Fibroblast of mammary gland (primary cell): Measurements from ENCODE around the gene C19orf67.

Source experiments
- DNase-seq: peaks from one replicate; pipeline ENCODE4 v3.0.0-alpha.2; 2010; ENCODE audit warnings: low read depth
- H3K4me3 ChIP-seq: 2 replicates; pipeline ENCODE4 v1.5.1; 2011; ENCODE audit warnings: low read depth, mild to moderate bottlenecking, low read length, moderate library complexity; ENCODE audit not compliant: control insufficient read depth
- CTCF ChIP-seq: conservative IDR thresholded peaks from 2 replicates; pipeline ENCODE4 v1.5.1; 2011; ENCODE audit warnings: low read depth, low read length, inconsistent platforms; ENCODE audit not compliant: control insufficient read depth, insufficient read depth

The C19orf67 gene

GRCh38 chr19:14119644-14120496 lies 34.3 kb upstream of the C19orf67 start:
- H3K4me3 ChIP-seq, result no peak overlapping the region
- TF ChIP-seq CTCF, result no peak
- DNase-seq, result no peak

GRCh38 chr19:14119146-14119545 lies 33.6 kb upstream of the C19orf67 start:
- no peak overlapping the region for H3K4me3 ChIP-seq
- TF ChIP-seq CTCF, result no peak
- DNase-seq, result no peak

DNA sequence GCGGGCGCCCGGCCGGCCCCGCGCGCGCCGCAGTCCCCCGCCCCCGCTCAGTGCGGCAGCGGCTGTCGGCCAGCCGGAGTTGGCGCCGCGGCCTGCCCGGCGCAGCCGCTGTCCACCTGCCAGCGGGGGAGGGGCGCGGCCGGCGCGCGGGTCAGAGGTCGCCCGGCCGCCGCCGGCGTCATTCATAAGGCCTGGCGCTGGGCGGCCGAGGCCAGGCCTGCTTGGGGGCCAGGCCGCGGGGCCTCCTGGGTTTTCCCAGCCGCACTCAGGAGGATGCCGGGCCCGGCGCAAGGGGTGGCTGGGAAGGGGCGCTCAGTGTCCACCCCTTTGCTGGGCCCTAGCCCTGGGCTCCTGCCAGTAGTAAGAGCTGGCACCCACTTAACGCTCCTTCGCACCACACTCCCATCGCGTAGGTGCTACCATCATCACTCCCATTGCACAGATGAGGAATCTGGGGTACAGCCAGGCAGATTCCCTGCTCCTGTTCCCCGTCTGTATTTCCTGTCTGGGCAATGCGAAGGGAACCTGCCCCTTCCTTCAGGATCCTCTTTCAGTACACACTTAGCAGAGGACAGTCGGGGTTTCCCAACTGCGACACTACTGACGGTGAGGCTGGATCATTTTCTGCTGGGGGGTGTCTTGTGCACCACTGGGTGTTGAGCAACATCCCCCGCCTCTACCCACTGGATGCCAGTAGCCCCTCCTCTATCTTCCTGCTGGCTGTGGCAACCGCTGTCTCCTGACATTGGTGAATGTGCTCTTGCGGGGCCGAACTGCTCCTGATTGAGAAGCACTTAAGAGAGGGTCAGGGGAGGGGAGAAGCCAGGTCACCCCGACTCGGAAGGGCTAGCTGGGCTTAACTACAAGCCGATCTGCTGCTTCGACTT lies 32.8 kb upstream of the C19orf67 start:
- TF ChIP-seq CTCF, result no peak
- H3K4me3 ChIP-seq, result peak overlapping the region; percentile 46
- DNase-seq, result peak; percentile 78

- DNase-seq, result peak; percentile 98
- no peak for TF ChIP-seq CTCF
- peak within 1 kb of the TSS; percentile 74 for H3K4me3 ChIP-seq
Observed at GRCh38 chr19:14117668-14118164, 32.1 kb upstream of the C19orf67 start, which contains the start of gene PRKACA. TSS of gene PRKACA (minus strand) at chr19:14117762. CDS start at chr19:14117547, 215 bp downstream.

DNA sequence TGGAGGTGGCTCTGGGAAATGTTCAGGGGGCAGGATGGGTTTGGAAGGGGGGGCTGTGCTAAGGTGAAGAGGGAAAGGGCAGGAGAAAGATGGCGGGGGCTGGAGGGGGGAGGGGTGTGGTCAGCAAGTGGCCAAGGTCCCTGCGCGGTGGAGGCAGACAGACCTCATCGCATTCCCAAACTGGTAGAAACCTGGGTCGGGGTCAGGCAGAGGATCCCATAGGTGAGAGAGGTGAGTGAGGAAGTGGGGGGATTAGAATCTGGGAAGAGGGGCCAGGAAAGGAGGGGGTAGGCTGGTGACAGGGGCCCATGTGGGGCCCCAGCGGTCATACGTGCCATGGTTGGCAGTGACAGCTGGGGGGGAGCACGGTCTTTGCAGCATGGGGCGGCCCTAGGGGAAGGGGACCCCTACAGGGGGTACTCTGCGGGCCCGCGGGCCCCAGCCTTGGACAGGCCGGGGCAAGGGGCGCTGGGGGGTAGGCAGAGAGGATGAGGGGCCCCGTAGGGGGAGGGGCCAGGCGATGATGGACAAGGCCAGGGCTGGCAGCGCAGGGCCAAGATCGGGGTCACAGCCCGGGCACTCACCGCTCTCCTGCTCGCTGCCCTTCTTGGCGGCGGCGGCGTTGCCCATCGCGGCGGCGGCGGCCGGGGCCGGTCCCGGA lies 31.5 kb upstream of the C19orf67 start:
- TF ChIP-seq CTCF, result no peak
- DNase-seq, result no peak
- H3K4me3 ChIP-seq, result peak overlapping the region; percentile 74

GRCh38 chr19:14116525-14116917 lies 30.9 kb upstream of the C19orf67 start:
- peak overlapping the region; percentile 74 for H3K4me3 ChIP-seq
- DNase-seq, result no peak
- no peak for TF ChIP-seq CTCF
